Activated CD8-positive, alpha-beta T cell treated with anti-CD3 and anti-CD28 coated beads for 36 hours (primary cell): ENCODE data around the gene PITX2. TPM values are rescaled to one million over a fixed set of nuclear protein-coding genes. Genes with fewer than 3 reads are reported as not detected.

Experiments used
- ATAC-seq: fragments of 200-7000 bp; cut with Tn5 transposase; one replicate; pipeline ENCODE4 v1.10.0; 2021; ENCODE audit warnings: mild to moderate bottlenecking, moderate library complexity
- CTCF ChIA-PET: fragments of 350-600 bp; sonication (Branson Sonifier 250); formaldehyde crosslinking; loops from one replicate; lab custom pipeline; 2021; ENCODE audit warnings: antibody characterized with exemption; lab: Charles Lee
- POLR2A ChIA-PET: fragments of 350-600 bp; sonication (Branson Sonifier 250); formaldehyde crosslinking; loops from one replicate; lab custom pipeline; 2021; ENCODE audit warnings: antibody characterized with exemption; lab: Charles Lee
- DNase-seq: peaks from one replicate; pipeline ENCODE4 v3.0.0-alpha.2; 2020
- H3K27ac Mint-ChIP-seq: one replicate; pipeline ENCODE4 v1.8.0; 2021; ENCODE audit warnings: mild to moderate bottlenecking, mixed read lengths
- H3K27me3 Mint-ChIP-seq: one replicate; pipeline ENCODE4 v1.8.0; 2021; ENCODE audit warnings: mixed read lengths
- H3K36me3 Mint-ChIP-seq: one replicate; pipeline ENCODE4 v1.8.0; 2021; ENCODE audit warnings: low read depth, mixed read lengths
- H3K4me1 Mint-ChIP-seq: one replicate; pipeline ENCODE4 v1.8.0; 2021; ENCODE audit warnings: low read depth, mixed read lengths
- H3K4me3 Mint-ChIP-seq: one replicate; pipeline ENCODE4 v1.8.0; 2021; ENCODE audit warnings: mild to moderate bottlenecking, moderate library complexity, mixed read lengths
- H3K9me3 Mint-ChIP-seq: one replicate; pipeline ENCODE4 v1.8.0; 2021; ENCODE audit warnings: mixed read lengths
- CTCF ChIP-seq: fragments of 200-600 bp; IDR thresholded peaks from one replicate; pipeline ENCODE4 v1.8.0; 2022; ENCODE audit warnings: antibody characterized with exemption, mild to moderate bottlenecking
- intact Hi-C: fragments of 100-400 bp; cut with micrococcal nuclease; formaldehyde crosslinking; loops from one replicate; pipeline ENCODE4 v1.10.0; 2022
- total RNA-seq, 2 experiments: library from RNA; stranded (reverse); gene quantifications; one replicate each; pipeline ENCODE4 v1.2.3, GENCODE V29; 2021

PITX2 gene
- total RNA-seq, 2 experiments from 2014 or later: not detected

- Mint-ChIP-seq H3K4me1 (no peaks in the 10 kb centered on the region), H3K36me3 (no peaks in the 10 kb centered on the region), H3K27me3 (peaks cover 52% of the 10 kb centered on the region), H3K27ac (no peak overlapping the region), H3K9me3 (no peaks in the 10 kb centered on the region), H3K4me3 (no peak overlapping the region)
- ATAC-seq: no peak
- no peak for DNase-seq
- CTCF ChIA-PET: no interaction called here
- TF ChIP-seq CTCF: no peak
- POLR2A ChIA-PET: no interaction called here
- intact Hi-C loops: no loop called here
These were observed 13.7 kb downstream of the PITX2 start for GRCh38 chr4:110609044-110609750.

- POLR2A ChIA-PET: no interaction called here
- Mint-ChIP-seq H3K4me1 (no peaks in the 10 kb centered on the region), H3K27me3 (peaks cover 24% of the 10 kb centered on the region), H3K36me3 (no peaks in the 10 kb centered on the region), H3K27ac (no peak overlapping the region), H3K9me3 (no peaks in the 10 kb centered on the region), H3K4me3 (no peak overlapping the region)
- DNase-seq (no peak), ATAC-seq (no peak)
- CTCF ChIA-PET: no interaction called here
- no peak for TF ChIP-seq CTCF
- intact Hi-C loops: no loop called here
These were observed 17.8 kb downstream of the PITX2 start for GRCh38 chr4:110605077-110605476.

GRCh38 chr4:110602061-110602460 is 20.8 kb downstream of the PITX2 start:
- DNase-seq (no peak), ATAC-seq (no peak)
- TF ChIP-seq CTCF: no peak
- ChIA-PET POLR2A (no interaction called here), CTCF (no interaction called here)
- Mint-ChIP-seq H3K27ac (no peak overlapping the region), H3K4me3 (no peak overlapping the region), H3K36me3 (no peaks in the 10 kb centered on the region), H3K9me3 (peaks cover 2% of the 10 kb centered on the region), H3K4me1 (no peaks in the 10 kb centered on the region), H3K27me3 (peaks cover 14% of the 10 kb centered on the region)
- intact Hi-C loops: no loop called here

GRCh38 chr4:110597582-110597981 is 25.3 kb downstream of the PITX2 start:
- ATAC-seq (no peak), DNase-seq (no peak)
- no peaks in the 10 kb centered on the region for H3K4me1 Mint-ChIP-seq
- H3K27me3 Mint-ChIP-seq: peaks cover 11% of the 10 kb centered on the region
- no peaks in the 10 kb centered on the region for H3K36me3 Mint-ChIP-seq
- no peak for TF ChIP-seq CTCF
- POLR2A ChIA-PET: no interaction called here
- intact Hi-C loops: no loop called here
- H3K9me3 Mint-ChIP-seq: peaks cover 9% of the 10 kb centered on the region
- H3K27ac Mint-ChIP-seq: no peak overlapping the region
- H3K4me3 Mint-ChIP-seq: no peak overlapping the region
- CTCF ChIA-PET: no interaction called here

- no peak for TF ChIP-seq CTCF
- Mint-ChIP-seq H3K4me3 (no peak overlapping the region), H3K36me3 (no peaks in the 10 kb centered on the region), H3K27ac (no peak overlapping the region), H3K4me1 (no peaks in the 10 kb centered on the region), H3K9me3 (peaks cover 10% of the 10 kb centered on the region), H3K27me3 (peaks cover 9% of the 10 kb centered on the region)
- intact Hi-C loops: no loop called here
- ATAC-seq (no peak), DNase-seq (no peak)
- ChIA-PET CTCF (interaction anchor here (1.4 kb wide), 1 partner anchor 79 kb away, joined by 3 read pairs; no protein-coding TSS in a partner anchor), POLR2A (no interaction called here)
These were observed 26.4 kb downstream of the PITX2 start for GRCh38 chr4:110596431-110596830.
